Fibroblast of skin of left quadriceps (primary cell): ENCODE measurements around the gene RPAP2.
"Not testable (repeated sequence)": the region's sequence is repeated elsewhere in the genome, so short reads cannot be mapped to it uniquely, and the experiment has no call there.

Experiments used
- DNase-seq, 2 experiments: peaks; one replicate each; pipeline ENCODE4 v3.0.0-alpha.2; 2013; ENCODE audit warnings: low read depth in 2 of 2

RPAP2 gene

GRCh38 chr1:92376345-92376744 lies 77.5 kb downstream of the RPAP2 start:
- DNase-seq: no peak

GRCh38 chr1:92377991-92378390 lies 79.1 kb downstream of the RPAP2 start:
- not testable (repeated sequence) for DNase-seq

- no peak for DNase-seq
Observed at GRCh38 chr1:92380867-92381266, 82.0 kb downstream of the RPAP2 start.

GRCh38 chr1:92393966-92394365 lies 95.1 kb downstream of the RPAP2 start:
- DNase-seq: not testable (repeated sequence)

- DNase-seq: no peak
Observed at GRCh38 chr1:92398519-92398918, 99.7 kb downstream of the RPAP2 start.

- no peak for DNase-seq
Observed at GRCh38 chr1:92399076-92399475, 100.2 kb downstream of the RPAP2 start.

GRCh38 chr1:92404661-92405060 lies 105.8 kb downstream of the RPAP2 start:
- no peak for DNase-seq

GRCh38 chr1:92408825-92409224 lies 110.0 kb downstream of the RPAP2 start:
- DNase-seq: peak in 1 of 2 experiments; percentile 2

GRCh38 chr1:92409946-92410549 lies 111.2 kb downstream of the RPAP2 start:
- no peak for DNase-seq

GRCh38 chr1:92410706-92411105 lies 111.8 kb downstream of the RPAP2 start:
- DNase-seq: no peak

- peak; percentile 58 to 60 for DNase-seq
Observed at GRCh38 chr1:92411511-92411910, 112.7 kb downstream of the RPAP2 start.

- DNase-seq: no peak
Observed at GRCh38 chr1:92419642-92420041, 120.8 kb downstream of the RPAP2 start.

GRCh38 chr1:92424381-92424780 lies 125.5 kb downstream of the RPAP2 start:
- DNase-seq: no peak

GRCh38 chr1:92425617-92426016 lies 126.8 kb downstream of the RPAP2 start:
- no peak for DNase-seq

GRCh38 chr1:92430030-92430429 lies 131.2 kb downstream of the RPAP2 start:
- no peak for DNase-seq

GRCh38 chr1:92434572-92434971 lies 135.7 kb downstream of the RPAP2 start:
- DNase-seq: not testable (repeated sequence)

GRCh38 chr1:92439291-92439690 lies 140.4 kb downstream of the RPAP2 start:
- DNase-seq: no peak

- DNase-seq: no peak
Observed at GRCh38 chr1:92441316-92441696, 142.4 kb downstream of the RPAP2 start.

- DNase-seq: no peak
Observed at GRCh38 chr1:92441697-92442342, 143.0 kb downstream of the RPAP2 start.

GRCh38 chr1:92442351-92442750 lies 143.5 kb downstream of the RPAP2 start:
- no peak for DNase-seq

GRCh38 chr1:92443893-92444292 lies 145.0 kb downstream of the RPAP2 start:
- DNase-seq: no peak

- DNase-seq: peak in 1 of 2 experiments; percentile 3
Observed at GRCh38 chr1:92444351-92444750, 145.5 kb downstream of the RPAP2 start.

- DNase-seq: no peak
Observed at GRCh38 chr1:92445865-92446264, 147.0 kb downstream of the RPAP2 start.

GRCh38 chr1:92446546-92446945 lies 147.7 kb downstream of the RPAP2 start:
- DNase-seq: no peak
